WTC11 (cell line): ENCODE data around the gene PYY. TPM values are rescaled to one million over a fixed set of nuclear protein-coding genes. Genes with fewer than 3 reads are reported as not detected.

ENCODE experiments used
- AR ChIP-seq: fragments of 250-450 bp; sonication (Bioruptor Pico); IDR thresholded peaks from 2 replicates; pipeline ENCODE4 v1.9.0; 2021; ENCODE audit warnings: mild to moderate bottlenecking
- ATF1 ChIP-seq: sonication (generic); formaldehyde crosslinking; IDR thresholded peaks from 2 replicates; pipeline ENCODE4 v1.8.1; 2023; ENCODE audit warnings: mild to moderate bottlenecking, moderate library complexity, missing genetic modification reagents
- ATF6 ChIP-seq: sonication (generic); formaldehyde crosslinking; IDR thresholded peaks from 2 replicates; pipeline ENCODE4 v1.8.1; 2023; ENCODE audit warnings: mild to moderate bottlenecking, missing genetic modification reagents
- CDX4 ChIP-seq: fragments of 250-450 bp; sonication (Bioruptor Pico); IDR thresholded peaks from 2 replicates; pipeline ENCODE4 v1.9.0; 2021; ENCODE audit warnings: moderate library complexity, mild to moderate bottlenecking, inconsistent platforms, borderline replicate concordance
- E2F1 ChIP-seq: sonication (generic); formaldehyde crosslinking; IDR thresholded peaks from 2 replicates; pipeline ENCODE4 v1.8.0; 2022; ENCODE audit warnings: mild to moderate bottlenecking, missing genetic modification reagents
- ELF4 ChIP-seq: sonication (generic); formaldehyde crosslinking; IDR thresholded peaks from 2 replicates; pipeline ENCODE4 v1.8.1; 2022; ENCODE audit warnings: low read depth, mild to moderate bottlenecking, moderate library complexity, missing genetic modification reagents
- ERG ChIP-seq: fragments of 250-450 bp; sonication (Bioruptor Pico); IDR thresholded peaks from 2 replicates; pipeline ENCODE4 v1.8.0; 2021; ENCODE audit warnings: mild to moderate bottlenecking
- ETV6 ChIP-seq: sonication (generic); formaldehyde crosslinking; IDR thresholded peaks from 2 replicates; pipeline ENCODE4 v1.8.1; 2022; ENCODE audit warnings: mild to moderate bottlenecking, missing genetic modification reagents
- FOXP1 ChIP-seq: sonication (generic); formaldehyde crosslinking; IDR thresholded peaks from 2 replicates; pipeline ENCODE4 v1.8.0; 2022; ENCODE audit warnings: missing genetic modification reagents, mild to moderate bottlenecking, moderate library complexity, borderline replicate concordance
- GTF2I ChIP-seq: fragments of 250-450 bp; sonication (Bioruptor Pico); conservative IDR thresholded peaks from 2 replicates; pipeline ENCODE4 v1.4.0; 2021; ENCODE audit warnings: mild to moderate bottlenecking
- HMGXB4 ChIP-seq: sonication (generic); formaldehyde crosslinking; IDR thresholded peaks from 2 replicates; pipeline ENCODE4 v1.8.1; 2023; ENCODE audit warnings: mild to moderate bottlenecking, moderate library complexity, missing genetic modification reagents
- MLX ChIP-seq: sonication (generic); formaldehyde crosslinking; IDR thresholded peaks from 2 replicates; pipeline ENCODE4 v1.8.1; 2023; ENCODE audit warnings: mild to moderate bottlenecking, missing genetic modification reagents, moderate library complexity
- NFATC4 ChIP-seq: fragments of 250-450 bp; sonication (Bioruptor Pico); IDR thresholded peaks from 2 replicates; pipeline ENCODE4 v1.9.0; 2021; ENCODE audit warnings: mild to moderate bottlenecking
- NFE2L1 ChIP-seq: sonication (generic); formaldehyde crosslinking; IDR thresholded peaks from 2 replicates; pipeline ENCODE4 v1.8.1; 2023; ENCODE audit warnings: missing genetic modification reagents
- PRDM15 ChIP-seq: sonication (generic); formaldehyde crosslinking; IDR thresholded peaks from 2 replicates; pipeline ENCODE4 v1.8.0; 2022; ENCODE audit warnings: missing genetic modification reagents
- PRRX2 ChIP-seq: fragments of 250-450 bp; sonication (Bioruptor Pico); IDR thresholded peaks from 2 replicates; pipeline ENCODE4 v1.8.0; 2021; ENCODE audit warnings: mild to moderate bottlenecking
- SMAD3 ChIP-seq: sonication (generic); formaldehyde crosslinking; IDR thresholded peaks from 2 replicates; pipeline ENCODE4 v1.8.0; 2022; ENCODE audit warnings: missing genetic modification reagents, mild to moderate bottlenecking, borderline replicate concordance
- TCF7 ChIP-seq: sonication (generic); formaldehyde crosslinking; IDR thresholded peaks from 2 replicates; pipeline ENCODE4 v1.8.0; 2022; ENCODE audit warnings: mild to moderate bottlenecking, low read depth, missing genetic modification reagents, moderate library complexity
- USF1 ChIP-seq: sonication (generic); formaldehyde crosslinking; IDR thresholded peaks from 2 replicates; pipeline ENCODE4 v1.8.0; 2022; ENCODE audit warnings: mild to moderate bottlenecking, missing genetic modification reagents
- ZNF138 ChIP-seq: sonication (generic); formaldehyde crosslinking; conservative IDR thresholded peaks from 2 replicates; pipeline ENCODE4 v1.8.1; 2022; ENCODE audit warnings: mild to moderate bottlenecking, moderate library complexity, missing genetic modification reagents
- ZNF263 ChIP-seq: sonication (generic); formaldehyde crosslinking; IDR thresholded peaks from 2 replicates; pipeline ENCODE4 v1.8.1; 2022; ENCODE audit warnings: low read depth, mild to moderate bottlenecking, moderate library complexity, missing genetic modification reagents
- ZNF396 ChIP-seq: fragments of 250-450 bp; sonication (Bioruptor Pico); IDR thresholded peaks from 2 replicates; pipeline ENCODE4 v1.8.0; 2021; ENCODE audit warnings: mild to moderate bottlenecking, moderate library complexity, borderline replicate concordance
- total RNA-seq: library from RNA; stranded (reverse); gene quantifications from 3 replicates; pipeline ENCODE4 v1.2.3, GENCODE V29; 2021

The PYY gene
- total RNA-seq, 1 experiment from 2014 or later = 0.72 TPM

GRCh38 chr17:43952724-43953666 is 745 bp downstream of the PYY start (continued):
- TF ChIP-seq E2F1 (CRISPR knock-in tag) = peak; percentile 70; the same call in 1 of the 2 replicates
- TF ChIP-seq ZNF138 (CRISPR knock-in tag) = 0 out of 2 replicates have a peak, but pooled peaks have one; percentile 21
- no peak for TF ChIP-seq ATF1 (CRISPR knock-in tag)
- TF ChIP-seq NFE2L1 (CRISPR knock-in tag) = no peak
- no peak for TF ChIP-seq ATF6 (CRISPR knock-in tag)
- TF ChIP-seq HMGXB4 = 0 out of 2 replicates have a peak, but pooled peaks have one; percentile 48
- TF ChIP-seq AR = no peak
- TF ChIP-seq ERG (CRISPR knock-in tag) = no peak
- TF ChIP-seq PRRX2 (CRISPR knock-in tag) = no peak
- no peak for TF ChIP-seq MLX (CRISPR knock-in tag)
- no peak for TF ChIP-seq ZNF396 (CRISPR knock-in tag)
- 0 out of 2 replicates have a peak, but pooled peaks have one; percentile 4 for TF ChIP-seq USF1
- no peak for TF ChIP-seq NFATC4 (CRISPR knock-in tag)
- TF ChIP-seq FOXP1 (CRISPR knock-in tag) = peak; percentile 53; the same call in 1 of the 2 replicates
- TF ChIP-seq ETV6 = peak; percentile 89
- no peak for TF ChIP-seq TCF7 (CRISPR knock-in tag)
- TF ChIP-seq CDX4 = no peak
- peak; percentile 76; the same call in 1 of the 2 replicates for TF ChIP-seq SMAD3 (CRISPR knock-in tag)
- peak; percentile 95 for TF ChIP-seq PRDM15 (CRISPR knock-in tag)
- TF ChIP-seq ELF4 = no peak
- TF ChIP-seq GTF2I (CRISPR knock-in tag) = no peak
- TF ChIP-seq ZNF263 (CRISPR knock-in tag) = no peak
